ENCODE data around the gene PARD3B. TPM values are rescaled to one million over a fixed set of nuclear protein-coding genes. Genes with fewer than 3 reads are reported as not detected.

Gene PARD3B
- total and polyA plus RNA-seq, 2 of the 13 experiments (the other 11 are each of a cell fraction or from before 2014, with no cell fraction given), result 0.71 to 2.3 TPM

- H4K20me1 ChIP-seq (ENCODE audit: insufficient read depth, low read length), result no peaks in the 10 kb centered on the region
- no peaks in the 10 kb centered on the region for H3K27me3 ChIP-seq (ENCODE audit: control insufficient read depth in 1 of 2, insufficient read depth in 2 of 2, low read length in 2 of 2)
- ATAC-seq (no peak), FAIRE-seq (no peak), DNase-seq (ENCODE audit: low spot score) (no peak)
- H3K9ac ChIP-seq (ENCODE audit: insufficient read depth, low read depth, low read length), result no peak overlapping the region
- 37% methylated on average over 3 of the region's 3 CpGs for WGBS (ENCODE audit: low lambda C conversion rate)
- in situ Hi-C loops (cut with HindIII; ENCODE audit: extremely low pct_ligation_motif_present, low pct_unique_long_range_greater_than_20kb) (no loop called here), intact Hi-C loops (cut with micrococcal nuclease; ENCODE audit: unreplicated experiment) (no loop called here)
- H2AFZ ChIP-seq (ENCODE audit: low read length), result no peak overlapping the region
- BruUV-seq (replicated peaks), result no TSS peak
- H3K9me3 ChIP-seq (ENCODE audit: low read length), result peaks cover 53% of the 10 kb centered on the region
- ChIA-PET POLR2A (no interaction called here), CTCF (ENCODE audit: low intra/inter-chr PET ratio, low total read pairs) (no interaction called here)
- H3K4me3 ChIP-seq (replicated peaks in 1 of 3; ENCODE audit: insufficient read depth in 1 of 3, low read depth in 2 of 3, low read length in 3 of 3), result no peak overlapping the region
- peaks cover 44% of the 10 kb centered on the region for H3K4me1 ChIP-seq (ENCODE audit: insufficient read depth, low read length)
- H3K36me3 ChIP-seq (replicated peaks in 1 of 2; ENCODE audit: control insufficient read depth in 1 of 2, insufficient read depth in 2 of 2, low read length in 2 of 2), result no peaks in the 10 kb centered on the region
- no peak overlapping the region for H3K4me2 ChIP-seq (ENCODE audit: low read depth, low read length)
- no peak overlapping the region for H3K27ac ChIP-seq (ENCODE audit: extremely low read length, insufficient read depth, low read length)
- no peaks in the 10 kb centered on the region for H3K79me2 ChIP-seq (ENCODE audit: insufficient read depth, low read length)
- TF ChIP-seq ZSCAN20 (CRISPR knock-in tag; IDR thresholded peaks at IDR 0.05; ENCODE audit: borderline replicate concordance) (no peak), GLI4 (CRISPR knock-in tag; IDR thresholded peaks at IDR 0.05; ENCODE audit: borderline replicate concordance) (no peak), FOSL1 (CRISPR knock-in tag; IDR thresholded peaks at IDR 0.05; ENCODE audit: borderline replicate concordance) (no peak), NFIC (IDR thresholded peaks at IDR 0.05; ENCODE audit: low read length) (no peak), FOXP1 (IDR thresholded peaks at IDR 0.05) (no peak), FOXP1 (CRISPR knock-in tag; IDR thresholded peaks at IDR 0.05) (no peak), TFDP2 (CRISPR knock-in tag; IDR thresholded peaks at IDR 0.05) (no peak), ZBTB8A (CRISPR knock-in tag; IDR thresholded peaks at IDR 0.05; ENCODE audit: borderline replicate concordance, low read depth) (no peak), XRCC5 (optimal IDR thresholded peaks at IDR 0.05; ENCODE audit: low read length) (no peak), HNRNPUL1 (IDR thresholded peaks at IDR 0.05; ENCODE audit: low read depth, low read length) (no peak), NPAS2 (CRISPR knock-in tag; IDR thresholded peaks at IDR 0.05; ENCODE audit: borderline replicate concordance) (no peak), KAT8 (CRISPR knock-in tag; IDR thresholded peaks at IDR 0.05) (no peak), AHR (CRISPR knock-in tag; IDR thresholded peaks at IDR 0.05) (no peak), THRA (CRISPR knock-in tag; IDR thresholded peaks at IDR 0.05; ENCODE audit: borderline replicate concordance) (no peak), HOXA7 (CRISPR knock-in tag; IDR thresholded peaks at IDR 0.05) (no peak), CEBPG (CRISPR knock-in tag; IDR thresholded peaks at IDR 0.05) (no peak), GRHL1 (CRISPR knock-in tag; conservative IDR thresholded peaks at IDR 0.05) (no peak), ZNF546 (CRISPR knock-in tag; conservative IDR thresholded peaks at IDR 0.05) (no peak), THAP9 (CRISPR knock-in tag; IDR thresholded peaks at IDR 0.05; ENCODE audit: borderline replicate concordance) (no peak)
These were observed 124.1 kb downstream of the PARD3B start for GRCh38 chr2:204669382-204669781.

Data from HepG2 (cell line).